Right lobe of liver (tissue), 4 donors: Measurements from ENCODE around the gene ZNF786.

Source experiments
- POLR2A ChIP-seq: fragments of 450-650 bp; IDR thresholded peaks from one replicate; pipeline ENCODE4 v1.6.1; 2017; ENCODE audit warnings: antibody characterized with exemption, mild to moderate bottlenecking
- TF ChIP-seq, protein P1 (sequence below), 4 donors: fragments of 200-600 bp in 3 of 4; fragments of 450-650 bp in 1 of 4; IDR thresholded peaks; one replicate each; pipeline versions ENCODE4 v1.5.1 to v1.8.0; 2016 to 2022; ENCODE audit warnings: antibody characterized with exemption in 4 of 4, mild to moderate bottlenecking in 2 of 4
- donor health status: DM: no; HTN: no; CAD: no.
- donor health status: DM: no; HTN: no; CAD: no.
- donor health status: DM: no; HTN: yes; CAD: no.

DNA sequence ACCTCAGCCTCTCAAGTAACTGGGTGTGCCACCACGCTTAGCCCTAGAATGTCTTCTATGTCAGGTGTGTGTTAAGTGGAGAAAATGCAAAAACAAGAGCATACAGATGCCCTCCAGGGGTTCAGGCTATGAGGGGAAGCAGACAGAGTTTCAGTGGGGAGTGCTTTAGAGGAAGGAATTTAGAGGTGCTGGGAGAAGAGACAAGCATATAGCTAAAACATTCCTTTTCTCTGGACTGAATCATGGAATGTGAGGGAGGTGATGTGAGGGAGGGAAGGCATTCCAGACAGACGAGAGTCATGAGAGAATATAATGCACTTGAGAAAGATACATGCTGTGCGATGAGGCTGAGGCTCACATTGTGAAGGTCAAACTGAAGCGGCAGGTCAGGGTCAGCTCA lies 6.6 kb upstream of the ZNF786 start:
- TF ChIP-seq, protein P1, sequence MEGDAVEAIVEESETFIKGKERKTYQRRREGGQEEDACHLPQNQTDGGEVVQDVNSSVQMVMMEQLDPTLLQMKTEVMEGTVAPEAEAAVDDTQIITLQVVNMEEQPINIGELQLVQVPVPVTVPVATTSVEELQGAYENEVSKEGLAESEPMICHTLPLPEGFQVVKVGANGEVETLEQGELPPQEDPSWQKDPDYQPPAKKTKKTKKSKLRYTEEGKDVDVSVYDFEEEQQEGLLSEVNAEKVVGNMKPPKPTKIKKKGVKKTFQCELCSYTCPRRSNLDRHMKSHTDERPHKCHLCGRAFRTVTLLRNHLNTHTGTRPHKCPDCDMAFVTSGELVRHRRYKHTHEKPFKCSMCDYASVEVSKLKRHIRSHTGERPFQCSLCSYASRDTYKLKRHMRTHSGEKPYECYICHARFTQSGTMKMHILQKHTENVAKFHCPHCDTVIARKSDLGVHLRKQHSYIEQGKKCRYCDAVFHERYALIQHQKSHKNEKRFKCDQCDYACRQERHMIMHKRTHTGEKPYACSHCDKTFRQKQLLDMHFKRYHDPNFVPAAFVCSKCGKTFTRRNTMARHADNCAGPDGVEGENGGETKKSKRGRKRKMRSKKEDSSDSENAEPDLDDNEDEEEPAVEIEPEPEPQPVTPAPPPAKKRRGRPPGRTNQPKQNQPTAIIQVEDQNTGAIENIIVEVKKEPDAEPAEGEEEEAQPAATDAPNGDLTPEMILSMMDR (IDR thresholded peaks at IDR 0.05), result no peak
- TF ChIP-seq POLR2A, result no peak
